ENCODE measurements around the gene USHBP1. TPM values are rescaled to one million over a fixed set of nuclear protein-coding genes. Genes with fewer than 3 reads are reported as not detected.

Gene USHBP1
- total and polyA plus RNA-seq, 2 of the 13 experiments (the other 11 are each of a cell fraction or from before 2014, with no cell fraction given): 0.15 to 1.5 TPM

DNA sequence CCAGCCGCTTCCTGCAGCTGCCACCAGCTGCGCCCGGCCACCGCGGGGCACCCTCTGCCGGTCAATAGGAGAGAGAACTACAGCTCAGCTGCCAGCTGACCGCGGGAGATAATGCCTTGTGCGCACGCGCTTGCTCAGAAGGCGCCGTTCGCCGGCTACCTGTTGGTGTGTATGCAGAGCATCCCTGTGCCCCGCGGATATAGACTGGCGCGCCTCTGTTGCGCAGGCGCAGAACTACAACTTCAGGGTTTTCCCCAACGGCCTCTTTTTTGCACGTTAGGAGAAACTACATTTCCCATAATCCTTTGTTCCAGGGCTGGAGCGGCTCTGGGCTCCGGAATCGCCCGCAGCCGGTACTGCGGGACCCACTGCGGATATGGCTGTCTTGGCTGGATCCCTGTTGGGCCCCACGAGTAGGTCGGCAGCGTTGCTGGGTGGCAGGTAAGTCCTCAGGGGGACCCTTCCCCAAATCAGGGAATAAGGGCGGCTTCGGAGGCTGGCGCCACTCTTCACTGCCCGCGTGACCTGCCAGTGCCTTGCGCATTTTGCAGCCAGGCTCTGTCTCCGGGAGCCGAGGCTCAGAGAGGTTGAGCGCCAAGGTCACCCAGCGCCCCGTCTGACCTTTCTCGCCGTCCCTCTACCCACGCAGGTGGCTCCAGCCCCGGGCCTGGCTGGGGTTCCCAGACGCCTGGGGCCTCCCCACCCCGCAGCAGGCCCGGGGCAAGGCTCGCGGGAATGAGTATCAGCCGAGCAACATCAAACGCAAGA, 41.2 kb upstream of the USHBP1 start, which contains the start of gene MRPL34 (continued):
- TF ChIP-seq, protein P1, sequence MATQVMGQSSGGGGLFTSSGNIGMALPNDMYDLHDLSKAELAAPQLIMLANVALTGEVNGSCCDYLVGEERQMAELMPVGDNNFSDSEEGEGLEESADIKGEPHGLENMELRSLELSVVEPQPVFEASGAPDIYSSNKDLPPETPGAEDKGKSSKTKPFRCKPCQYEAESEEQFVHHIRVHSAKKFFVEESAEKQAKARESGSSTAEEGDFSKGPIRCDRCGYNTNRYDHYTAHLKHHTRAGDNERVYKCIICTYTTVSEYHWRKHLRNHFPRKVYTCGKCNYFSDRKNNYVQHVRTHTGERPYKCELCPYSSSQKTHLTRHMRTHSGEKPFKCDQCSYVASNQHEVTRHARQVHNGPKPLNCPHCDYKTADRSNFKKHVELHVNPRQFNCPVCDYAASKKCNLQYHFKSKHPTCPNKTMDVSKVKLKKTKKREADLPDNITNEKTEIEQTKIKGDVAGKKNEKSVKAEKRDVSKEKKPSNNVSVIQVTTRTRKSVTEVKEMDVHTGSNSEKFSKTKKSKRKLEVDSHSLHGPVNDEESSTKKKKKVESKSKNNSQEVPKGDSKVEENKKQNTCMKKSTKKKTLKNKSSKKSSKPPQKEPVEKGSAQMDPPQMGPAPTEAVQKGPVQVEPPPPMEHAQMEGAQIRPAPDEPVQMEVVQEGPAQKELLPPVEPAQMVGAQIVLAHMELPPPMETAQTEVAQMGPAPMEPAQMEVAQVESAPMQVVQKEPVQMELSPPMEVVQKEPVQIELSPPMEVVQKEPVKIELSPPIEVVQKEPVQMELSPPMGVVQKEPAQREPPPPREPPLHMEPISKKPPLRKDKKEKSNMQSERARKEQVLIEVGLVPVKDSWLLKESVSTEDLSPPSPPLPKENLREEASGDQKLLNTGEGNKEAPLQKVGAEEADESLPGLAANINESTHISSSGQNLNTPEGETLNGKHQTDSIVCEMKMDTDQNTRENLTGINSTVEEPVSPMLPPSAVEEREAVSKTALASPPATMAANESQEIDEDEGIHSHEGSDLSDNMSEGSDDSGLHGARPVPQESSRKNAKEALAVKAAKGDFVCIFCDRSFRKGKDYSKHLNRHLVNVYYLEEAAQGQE (IDR thresholded peaks at IDR 0.05; ENCODE audit: borderline replicate concordance in 1 of 2, low read depth in 1 of 2, low read length in 2 of 2): no peak
- 0 out of 2 replicates have a peak, but pooled peaks have one; percentile 49 for TF ChIP-seq TBP (CRISPR knock-in tag; IDR thresholded peaks at IDR 0.05)
- 0 out of 2 replicates have a peak, but pooled peaks have one; percentile 44 for TF ChIP-seq ZNF225 (CRISPR knock-in tag; IDR thresholded peaks at IDR 0.05)
- TF ChIP-seq ZNF232 (CRISPR knock-in tag; IDR thresholded peaks at IDR 0.05; ENCODE audit: borderline replicate concordance): peak; percentile 47; the same call in 1 of the 2 replicates
- TF ChIP-seq, protein P2, sequence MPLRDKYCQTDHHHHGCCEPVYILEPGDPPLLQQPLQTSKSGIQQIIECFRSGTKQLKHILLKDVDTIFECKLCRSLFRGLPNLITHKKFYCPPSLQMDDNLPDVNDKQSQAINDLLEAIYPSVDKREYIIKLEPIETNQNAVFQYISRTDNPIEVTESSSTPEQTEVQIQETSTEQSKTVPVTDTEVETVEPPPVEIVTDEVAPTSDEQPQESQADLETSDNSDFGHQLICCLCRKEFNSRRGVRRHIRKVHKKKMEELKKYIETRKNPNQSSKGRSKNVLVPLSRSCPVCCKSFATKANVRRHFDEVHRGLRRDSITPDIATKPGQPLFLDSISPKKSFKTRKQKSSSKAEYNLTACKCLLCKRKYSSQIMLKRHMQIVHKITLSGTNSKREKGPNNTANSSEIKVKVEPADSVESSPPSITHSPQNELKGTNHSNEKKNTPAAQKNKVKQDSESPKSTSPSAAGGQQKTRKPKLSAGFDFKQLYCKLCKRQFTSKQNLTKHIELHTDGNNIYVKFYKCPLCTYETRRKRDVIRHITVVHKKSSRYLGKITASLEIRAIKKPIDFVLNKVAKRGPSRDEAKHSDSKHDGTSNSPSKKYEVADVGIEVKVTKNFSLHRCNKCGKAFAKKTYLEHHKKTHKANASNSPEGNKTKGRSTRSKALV (CRISPR knock-in tag; IDR thresholded peaks at IDR 0.05): peak; percentile 59
- peak; percentile 30; the same call in 1 of the 2 replicates for TF ChIP-seq MEIS1 (CRISPR knock-in tag; IDR thresholded peaks at IDR 0.05; ENCODE audit: borderline replicate concordance)
- TF ChIP-seq FLYWCH1 (CRISPR knock-in tag; IDR thresholded peaks at IDR 0.05): no peak
- TF ChIP-seq ZNF460 (CRISPR knock-in tag; IDR thresholded peaks at IDR 0.05; ENCODE audit: borderline replicate concordance): no peak; the same call in 1 of the 2 replicates
- TF ChIP-seq ZNF337 (CRISPR knock-in tag; IDR thresholded peaks at IDR 0.05; ENCODE audit: borderline replicate concordance, low read depth): peak; percentile 14; the same call in 1 of the 2 replicates
- peak; percentile 39 for TF ChIP-seq SUZ12 (IDR thresholded peaks at IDR 0.05; ENCODE audit: low read depth, low read length)
- TF ChIP-seq, protein P3, sequence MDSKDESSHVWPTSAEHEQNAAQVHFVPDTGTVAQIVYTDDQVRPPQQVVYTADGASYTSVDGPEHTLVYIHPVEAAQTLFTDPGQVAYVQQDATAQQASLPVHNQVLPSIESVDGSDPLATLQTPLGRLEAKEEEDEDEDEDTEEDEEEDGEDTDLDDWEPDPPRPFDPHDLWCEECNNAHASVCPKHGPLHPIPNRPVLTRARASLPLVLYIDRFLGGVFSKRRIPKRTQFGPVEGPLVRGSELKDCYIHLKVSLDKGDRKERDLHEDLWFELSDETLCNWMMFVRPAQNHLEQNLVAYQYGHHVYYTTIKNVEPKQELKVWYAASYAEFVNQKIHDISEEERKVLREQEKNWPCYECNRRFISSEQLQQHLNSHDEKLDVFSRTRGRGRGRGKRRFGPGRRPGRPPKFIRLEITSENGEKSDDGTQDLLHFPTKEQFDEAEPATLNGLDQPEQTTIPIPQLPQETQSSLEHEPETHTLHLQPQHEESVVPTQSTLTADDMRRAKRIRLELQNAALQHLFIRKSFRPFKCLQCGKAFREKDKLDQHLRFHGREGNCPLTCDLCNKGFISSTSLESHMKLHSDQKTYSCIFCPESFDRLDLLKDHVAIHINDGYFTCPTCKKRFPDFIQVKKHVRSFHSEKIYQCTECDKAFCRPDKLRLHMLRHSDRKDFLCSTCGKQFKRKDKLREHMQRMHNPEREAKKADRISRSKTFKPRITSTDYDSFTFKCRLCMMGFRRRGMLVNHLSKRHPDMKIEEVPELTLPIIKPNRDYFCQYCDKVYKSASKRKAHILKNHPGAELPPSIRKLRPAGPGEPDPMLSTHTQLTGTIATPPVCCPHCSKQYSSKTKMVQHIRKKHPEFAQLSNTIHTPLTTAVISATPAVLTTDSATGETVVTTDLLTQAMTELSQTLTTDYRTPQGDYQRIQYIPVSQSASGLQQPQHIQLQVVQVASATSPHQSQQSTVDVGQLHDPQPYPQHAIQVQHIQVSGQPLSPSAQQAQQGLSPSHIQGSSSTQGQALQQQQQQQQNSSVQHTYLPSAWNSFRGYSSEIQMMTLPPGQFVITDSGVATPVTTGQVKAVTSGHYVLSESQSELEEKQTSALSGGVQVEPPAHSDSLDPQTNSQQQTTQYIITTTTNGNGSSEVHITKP (CRISPR knock-in tag; IDR thresholded peaks at IDR 0.05; ENCODE audit: low read depth): peak; percentile 80; the same call in 1 of the 2 replicates
- peak; percentile 74 for TF ChIP-seq TARDBP (CRISPR knock-in tag; IDR thresholded peaks at IDR 0.05)
- TF ChIP-seq SOX13 (IDR thresholded peaks at IDR 0.05): no peak
- 0 out of 4 replicates have a peak, but pooled peaks of 1 of the 2 experiments have one; percentile 54 for TF ChIP-seq SOX13 (CRISPR knock-in tag; conservative IDR thresholded peaks at IDR 0.05 in 1 of 2, IDR thresholded peaks at IDR 0.05 in 1 of 2)
- TF ChIP-seq XBP1 (CRISPR knock-in tag; IDR thresholded peaks at IDR 0.05): peak; percentile 83; the same call in 1 of the 2 replicates
- 0 out of 2 replicates have a peak, but pooled peaks have one; percentile 27 for TF ChIP-seq SP2 (CRISPR knock-in tag; IDR thresholded peaks at IDR 0.05)
- no peak for TF ChIP-seq TBL1XR1 (IDR thresholded peaks at IDR 0.05; ENCODE audit: borderline replicate concordance, low read length, partially characterized antibody)
- peak; percentile 64 for TF ChIP-seq GATAD1 (CRISPR knock-in tag; IDR thresholded peaks at IDR 0.05)
- peak; percentile 95 for TF ChIP-seq XRCC5 (optimal IDR thresholded peaks at IDR 0.05; ENCODE audit: low read length)

All from HepG2 (cell line).